T-helper 17 cell (primary cell): Measurements from ENCODE around the gene AADAT. TPM values are rescaled to one million over a fixed set of nuclear protein-coding genes. Genes with fewer than 3 reads are reported as not detected.
A peak's percentile ranks its signal among the peaks of the same experiment; 100 is the strongest.
"Not testable (repeated sequence)": the region's sequence is repeated elsewhere in the genome, so short reads cannot be mapped to it uniquely, and the experiment has no call there.

Experiments
- ATAC-seq: fragments of 150-1000 bp; cut with Tn5 transposase; 2 replicates; pipeline ENCODE4 v1.10.0; 2021; ENCODE audit warnings: mild to moderate bottlenecking, moderate library complexity
- DNase-seq, 3 donors: peaks; one replicate each; pipeline versions ENCODE4 v3.0.0 to v3.0.0-alpha.2; 2020 to 2021
- H3K9me3 ChIP-seq: one replicate; pipeline ENCODE4 v1.7.0; 2013; ENCODE audit warnings: low read length, mild to moderate bottlenecking; ENCODE audit not compliant: control insufficient read depth, poor library complexity, severe bottlenecking
- H3K27ac Mint-ChIP-seq: one replicate; pipeline ENCODE4 v1.8.0; 2022; ENCODE audit warnings: mild to moderate bottlenecking, moderate library complexity, mixed read lengths
- H3K27me3 Mint-ChIP-seq: one replicate; pipeline ENCODE4 v1.8.0; 2022; ENCODE audit warnings: mixed read lengths
- H3K36me3 Mint-ChIP-seq: one replicate; pipeline ENCODE4 v1.8.0; 2022; ENCODE audit warnings: low read depth, mixed read lengths
- H3K4me1 Mint-ChIP-seq: one replicate; pipeline ENCODE4 v1.8.0; 2022; ENCODE audit warnings: mild to moderate bottlenecking, mixed read lengths
- H3K4me3 Mint-ChIP-seq: one replicate; pipeline ENCODE4 v1.8.0; 2022; ENCODE audit warnings: mild to moderate bottlenecking, moderate library complexity, mixed read lengths
- total RNA-seq, 4 donors: library from RNA in 2 of 4; stranded (reverse) in 2 of 4; gene quantifications; one replicate each; pipeline ENCODE4 v1.2.3 and lab custom pipeline; 2022 to 2026

AADAT gene
- total RNA-seq, 2 donors from 2014 or later = not detected

DNA sequence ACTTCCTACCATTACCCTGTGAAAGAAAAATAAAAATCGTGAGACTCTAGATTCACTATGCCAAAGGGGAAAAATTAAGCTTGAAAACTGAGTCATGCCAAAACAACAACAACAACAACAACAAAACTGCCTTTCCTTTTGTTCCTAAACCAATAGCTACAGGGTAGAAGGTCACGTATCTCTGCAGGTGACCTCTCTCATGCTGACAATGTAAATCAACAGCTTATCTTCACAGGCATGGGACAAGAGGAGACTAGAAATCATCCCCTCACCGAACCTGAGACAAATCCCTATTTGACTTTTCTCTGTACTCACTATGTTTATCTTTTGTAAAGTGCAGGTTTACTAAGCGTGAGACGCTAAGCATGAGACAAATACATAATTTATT is 20.5 kb upstream of the AADAT start:
- peaks cover 2% of the 10 kb centered on the region for H3K4me1 Mint-ChIP-seq
- ATAC-seq (no peak), DNase-seq (no peak)
- H3K9me3 ChIP-seq = no peaks in the 10 kb centered on the region
- no peak overlapping the region for H3K27ac Mint-ChIP-seq
- H3K4me3 Mint-ChIP-seq = no peak overlapping the region
- H3K36me3 Mint-ChIP-seq = no peaks in the 10 kb centered on the region
- H3K27me3 Mint-ChIP-seq = peaks cover 5% of the 10 kb centered on the region

DNA sequence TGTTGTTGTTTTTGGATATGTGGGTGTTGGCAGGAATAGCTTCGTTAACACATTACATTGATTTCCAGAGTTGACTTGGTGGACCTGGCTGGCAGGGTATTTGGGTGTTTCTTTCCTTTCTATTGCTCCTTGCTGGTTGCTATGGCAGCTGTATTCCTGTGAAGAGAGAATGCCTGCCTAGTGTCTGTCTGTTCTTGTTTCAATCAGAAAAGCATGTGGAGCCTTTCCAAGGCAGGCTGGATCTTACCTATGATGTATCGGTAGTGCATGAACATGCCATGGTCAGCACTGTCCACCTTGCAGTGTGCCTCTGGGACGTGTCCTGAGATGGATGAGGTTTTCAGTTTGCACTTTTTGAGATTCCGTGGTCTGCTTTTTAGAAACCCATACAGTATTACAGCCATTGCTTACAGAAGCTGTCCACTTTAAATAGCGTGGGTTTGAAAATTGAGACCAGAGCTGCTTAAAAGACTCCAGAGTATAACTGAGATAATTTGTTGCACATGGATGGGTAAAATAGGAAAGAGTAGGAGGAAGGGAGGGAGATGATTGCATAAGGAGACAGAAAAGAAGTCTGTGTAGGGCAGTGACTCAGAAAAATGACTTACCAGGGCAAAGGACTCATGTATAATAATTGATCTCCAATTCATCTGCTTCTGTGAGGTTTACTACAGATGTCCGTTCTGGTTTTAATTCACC is 20.0 kb upstream of the AADAT start:
- no peaks in the 10 kb centered on the region for H3K9me3 ChIP-seq
- Mint-ChIP-seq H3K36me3 (no peaks in the 10 kb centered on the region), H3K27me3 (peaks cover 5% of the 10 kb centered on the region), H3K4me3 (no peak overlapping the region), H3K4me1 (peaks cover 2% of the 10 kb centered on the region), H3K27ac (no peak overlapping the region)
- no peak for DNase-seq
- ATAC-seq = no peak

DNA sequence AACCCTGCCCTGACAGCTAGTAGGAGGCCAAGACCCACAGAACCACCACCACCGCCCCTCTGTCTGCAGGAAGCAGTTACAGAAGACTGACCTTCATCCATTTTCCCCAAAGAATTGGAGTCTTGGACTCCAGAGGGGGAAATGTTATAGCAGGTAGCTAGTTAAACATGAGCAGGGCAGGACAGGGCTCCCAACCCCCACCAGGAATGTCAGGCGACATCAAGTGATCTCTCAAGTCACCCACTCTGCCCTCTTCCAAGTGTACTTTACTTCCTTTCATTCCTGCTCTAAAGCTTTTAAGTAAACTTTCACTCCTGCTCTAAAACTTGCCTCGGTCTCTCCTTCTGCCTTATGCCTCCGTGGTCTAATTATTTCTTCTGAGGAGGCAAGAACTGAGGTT is 17.1 kb upstream of the AADAT start:
- H3K27me3 Mint-ChIP-seq = no peaks in the 10 kb centered on the region
- DNase-seq = no peak
- no peaks in the 10 kb centered on the region for H3K36me3 Mint-ChIP-seq
- ATAC-seq = no peak
- H3K4me3 Mint-ChIP-seq = no peak overlapping the region
- H3K27ac Mint-ChIP-seq = no peak overlapping the region
- H3K9me3 ChIP-seq = no peaks in the 10 kb centered on the region
- peaks cover 3% of the 10 kb centered on the region for H3K4me1 Mint-ChIP-seq

DNA sequence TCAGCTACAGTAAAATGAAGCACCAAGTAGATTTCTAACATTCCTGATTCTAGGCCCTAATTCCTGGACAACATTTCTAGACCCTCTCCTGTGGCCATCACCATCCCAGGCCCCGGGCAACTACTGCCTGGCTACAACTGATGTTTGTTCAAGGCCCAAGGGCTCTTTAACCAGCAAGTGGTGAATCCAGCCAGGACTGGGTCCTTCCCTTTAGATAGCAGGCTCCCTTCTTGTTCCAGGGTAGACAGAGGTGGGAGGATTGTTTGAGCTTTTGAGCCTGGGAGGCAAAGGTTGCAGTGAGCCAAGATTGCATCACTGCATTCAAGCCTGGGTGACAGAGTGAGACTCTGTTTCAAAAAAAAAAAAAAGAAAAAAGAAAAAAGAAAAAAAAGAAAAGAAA is 12.7 kb upstream of the AADAT start:
- no peaks in the 10 kb centered on the region for H3K9me3 ChIP-seq
- H3K27me3 Mint-ChIP-seq = peaks cover 8% of the 10 kb centered on the region
- no peak overlapping the region for H3K27ac Mint-ChIP-seq
- no peak overlapping the region for H3K4me3 Mint-ChIP-seq
- DNase-seq (no peak), ATAC-seq (no peak)
- peaks cover 3% of the 10 kb centered on the region for H3K4me1 Mint-ChIP-seq
- H3K36me3 Mint-ChIP-seq = no peaks in the 10 kb centered on the region

DNA sequence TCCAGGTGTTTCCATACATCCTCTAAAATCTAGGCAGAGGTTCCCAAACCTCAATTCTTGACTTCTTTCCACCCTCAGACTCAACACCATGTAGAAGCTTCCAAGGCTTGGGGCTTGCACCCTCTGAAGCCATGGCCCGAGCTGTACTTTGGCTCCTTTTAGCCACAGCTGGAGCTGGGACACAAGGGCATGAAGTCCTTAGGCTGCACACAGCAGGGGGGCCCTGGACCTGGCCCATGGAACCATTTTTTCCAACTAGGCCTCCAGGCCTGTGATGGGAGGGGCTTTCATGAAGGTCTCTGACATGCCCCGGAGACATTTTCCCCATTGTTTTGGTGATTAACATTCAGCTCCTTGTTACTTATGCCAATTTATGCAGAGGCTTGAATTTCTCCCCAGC is 8.4 kb upstream of the AADAT start:
- not testable (repeated sequence) for H3K4me3 Mint-ChIP-seq, DNase-seq, H3K36me3 Mint-ChIP-seq, H3K4me1 Mint-ChIP-seq, H3K27ac Mint-ChIP-seq, ATAC-seq, H3K9me3 ChIP-seq
- peaks cover 27% of the 10 kb centered on the region for H3K27me3 Mint-ChIP-seq

DNA sequence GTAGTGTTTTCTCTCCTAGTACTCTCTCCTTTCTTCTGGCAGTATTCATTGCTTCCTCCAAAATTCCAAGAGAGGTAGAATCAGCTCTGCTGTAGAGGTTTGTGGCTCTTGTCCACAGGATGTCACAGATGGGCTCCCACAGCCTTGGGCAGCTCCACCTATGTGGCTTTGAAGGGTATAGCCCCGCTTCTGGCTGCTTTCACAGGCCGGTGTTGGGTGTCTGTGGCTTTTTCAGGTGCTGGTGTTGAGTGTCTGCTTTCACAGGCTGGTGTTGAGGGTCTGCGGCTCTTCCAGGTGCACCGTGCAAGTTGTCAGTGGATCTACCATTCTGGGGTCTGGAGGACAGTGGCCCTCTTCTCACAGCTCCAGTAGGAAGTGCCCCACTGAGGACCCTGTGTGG is 7.9 kb upstream of the AADAT start:
- H3K27me3 Mint-ChIP-seq = peaks cover 27% of the 10 kb centered on the region
- H3K4me3 Mint-ChIP-seq = no peak overlapping the region
- H3K27ac Mint-ChIP-seq = no peak overlapping the region
- H3K36me3 Mint-ChIP-seq = peaks cover 2% of the 10 kb centered on the region
- no peaks in the 10 kb centered on the region for H3K9me3 ChIP-seq
- no peaks in the 10 kb centered on the region for H3K4me1 Mint-ChIP-seq
- ATAC-seq (no peak), DNase-seq (no peak)

DNA sequence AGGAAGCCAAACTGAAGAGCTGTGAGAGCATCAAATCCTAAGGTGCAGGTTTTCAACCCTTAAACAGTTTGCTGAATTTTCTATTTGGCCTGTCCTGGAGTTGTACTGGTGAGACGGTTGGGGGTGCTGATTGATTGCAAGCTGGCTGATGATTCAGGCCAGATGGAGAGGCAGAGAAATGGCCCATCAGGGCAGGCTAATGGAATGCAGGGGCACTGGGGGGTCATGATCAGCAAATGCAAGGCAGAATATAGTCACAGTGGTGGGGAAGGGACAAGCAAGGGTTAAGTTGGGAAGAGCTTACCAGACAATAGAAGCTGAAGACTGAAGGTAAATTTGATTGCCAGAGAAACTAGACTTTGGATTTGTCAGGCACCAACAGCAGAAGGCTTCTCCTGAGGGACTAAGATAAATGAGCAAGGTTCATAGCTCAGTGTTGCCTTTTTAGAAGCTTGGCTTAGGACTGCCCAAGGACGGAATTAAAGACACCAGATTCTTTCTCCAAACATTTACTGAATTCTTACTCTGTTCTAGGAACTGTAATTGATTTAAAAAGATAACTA is 4.3 kb upstream of the AADAT start:
- H3K27me3 Mint-ChIP-seq = peaks cover 49% of the 10 kb centered on the region

DNA sequence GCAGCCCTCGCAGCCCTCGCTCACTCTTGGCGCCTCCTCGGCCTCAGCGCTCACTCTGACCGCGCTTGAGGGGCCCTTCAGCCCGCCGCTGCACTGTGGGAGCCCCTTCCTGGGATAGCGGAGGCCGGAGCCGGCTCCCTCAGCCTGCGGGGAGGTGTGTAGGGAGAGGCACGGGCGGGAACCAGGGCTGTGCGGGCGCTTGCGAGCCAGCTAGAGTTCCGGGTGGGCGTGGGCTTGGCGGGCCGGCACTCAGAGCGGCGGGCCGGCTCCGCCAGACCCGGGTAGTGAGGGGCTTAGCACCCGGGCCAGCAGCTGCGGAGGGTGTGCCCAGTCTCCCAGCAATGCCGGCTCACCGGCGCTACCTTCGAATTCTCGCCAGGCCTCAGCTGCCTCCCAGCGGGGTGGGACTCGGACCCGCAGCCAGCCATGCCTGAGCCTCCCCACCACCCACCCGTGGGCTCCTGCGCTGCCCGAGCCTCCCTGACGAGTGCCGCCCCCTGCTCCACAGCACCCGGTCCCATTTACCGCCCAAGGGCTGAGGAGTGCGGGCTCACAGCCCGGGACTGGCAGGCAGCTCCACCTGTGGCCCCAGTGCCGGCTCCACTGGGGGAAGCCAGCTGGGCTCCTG is 1.4 kb upstream of the AADAT start:
- H3K36me3 Mint-ChIP-seq = peaks cover 2% of the 10 kb centered on the region
- no peaks in the 10 kb centered on the region for H3K9me3 ChIP-seq
- H3K4me3 Mint-ChIP-seq = no peak overlapping the region
- H3K27me3 Mint-ChIP-seq = peaks cover 54% of the 10 kb centered on the region
- peaks cover 5% of the 10 kb centered on the region for H3K4me1 Mint-ChIP-seq
- H3K27ac Mint-ChIP-seq = no peak overlapping the region
- ATAC-seq (no peak), DNase-seq (no peak)

More for the DNA sequence above, 4.3 kb upstream of the AADAT start:
- ATAC-seq (no peak), DNase-seq (no peak)
- Mint-ChIP-seq H3K4me3 (no peak overlapping the region), H3K27ac (no peak overlapping the region), H3K4me1 (peaks cover 5% of the 10 kb centered on the region), H3K36me3 (peaks cover 2% of the 10 kb centered on the region)
- no peaks in the 10 kb centered on the region for H3K9me3 ChIP-seq

DNA sequence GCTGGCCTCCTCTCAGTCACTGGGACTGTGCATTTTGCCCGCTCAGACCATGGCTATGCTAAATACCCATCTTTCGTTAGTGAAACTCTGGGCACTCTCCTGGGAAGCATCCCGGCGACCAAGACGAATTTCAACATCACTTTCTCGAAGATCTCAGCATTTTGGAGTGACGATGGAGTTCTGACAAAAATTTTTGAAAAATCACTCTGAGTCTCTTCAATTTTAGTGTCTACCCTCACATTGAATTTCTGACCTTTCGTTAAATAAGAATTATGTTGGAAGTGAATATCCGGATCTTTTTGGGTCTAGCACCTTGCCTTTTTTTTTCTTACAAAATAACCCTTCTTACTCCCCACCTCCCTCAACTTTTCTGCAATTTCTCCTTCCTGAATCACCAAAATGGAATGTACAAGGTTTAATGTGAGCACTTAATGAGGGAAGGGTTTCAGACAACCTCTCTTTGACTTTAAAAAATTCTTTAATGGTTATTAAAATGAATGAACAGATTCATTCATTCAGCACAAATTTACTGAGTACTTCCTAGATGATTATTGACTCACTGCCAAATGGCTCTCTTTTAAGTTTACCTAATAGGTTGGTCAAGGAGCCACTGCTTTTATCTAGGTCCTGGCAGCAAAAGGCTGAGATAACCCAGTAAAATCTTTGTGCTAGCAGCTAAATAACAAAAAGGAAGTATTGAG is 746 bp upstream of the AADAT start:
- no peak for ATAC-seq
- H3K4me1 Mint-ChIP-seq = peaks cover 5% of the 10 kb centered on the region
- H3K4me3 Mint-ChIP-seq = peak overlapping the region; percentile 9
- H3K9me3 ChIP-seq = no peaks in the 10 kb centered on the region
- no peak overlapping the region for H3K27ac Mint-ChIP-seq
- no peak for DNase-seq
- peaks cover 2% of the 10 kb centered on the region for H3K36me3 Mint-ChIP-seq
- H3K27me3 Mint-ChIP-seq = peaks cover 53% of the 10 kb centered on the region

DNA sequence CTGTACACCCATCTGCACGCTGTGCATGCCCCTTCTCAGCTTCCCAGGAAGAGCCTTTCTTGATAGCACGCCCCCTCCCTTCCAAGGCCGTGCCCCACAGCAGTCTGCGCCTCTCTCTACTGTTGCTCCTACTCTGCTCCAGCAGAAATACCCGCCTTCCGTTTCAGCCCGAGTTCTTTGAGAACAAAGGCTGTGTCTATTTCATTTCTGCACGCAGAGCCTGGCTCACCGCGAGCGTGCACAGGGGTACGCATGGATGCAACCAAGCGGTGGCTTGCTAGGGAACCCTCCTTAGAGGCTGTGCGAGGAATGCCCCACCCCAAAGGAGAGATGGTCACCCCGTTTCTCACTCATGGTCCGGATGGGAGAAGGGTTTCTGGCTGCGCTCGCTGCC is 485 bp downstream of the AADAT start:
- Mint-ChIP-seq H3K27ac (no peak overlapping the region), H3K4me3 (no peak overlapping the region), H3K27me3 (peaks cover 49% of the 10 kb centered on the region), H3K4me1 (peaks cover 5% of the 10 kb centered on the region), H3K36me3 (peaks cover 2% of the 10 kb centered on the region)
- H3K9me3 ChIP-seq = no peaks in the 10 kb centered on the region
- ATAC-seq = no peak
- no peak for DNase-seq

DNA sequence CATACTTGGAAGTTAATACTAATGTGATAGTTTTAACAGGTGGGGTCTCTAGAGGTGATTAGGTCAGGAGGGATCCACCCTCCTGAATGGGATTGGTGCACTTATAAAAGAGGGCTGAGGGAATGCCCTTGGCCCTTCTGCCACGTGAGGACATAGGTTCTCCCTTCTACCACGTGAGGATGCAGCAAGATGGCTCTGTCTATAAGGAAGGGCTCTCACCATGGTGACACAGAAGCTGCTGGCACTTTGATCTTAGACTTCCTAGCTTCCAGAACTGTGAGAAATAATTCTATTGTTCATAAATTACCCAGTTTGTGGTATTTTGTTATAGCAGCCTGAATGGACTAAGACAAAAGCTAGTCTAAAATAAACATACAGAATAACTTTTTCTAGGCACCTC is 1.0 kb downstream of the AADAT start:
- Mint-ChIP-seq H3K4me3 (no peak overlapping the region), H3K27ac (no peak overlapping the region), H3K27me3 (peaks cover 43% of the 10 kb centered on the region), H3K36me3 (no peaks in the 10 kb centered on the region), H3K4me1 (peaks cover 5% of the 10 kb centered on the region)
- ATAC-seq (no peak), DNase-seq (no peak)
- no peaks in the 10 kb centered on the region for H3K9me3 ChIP-seq

DNA sequence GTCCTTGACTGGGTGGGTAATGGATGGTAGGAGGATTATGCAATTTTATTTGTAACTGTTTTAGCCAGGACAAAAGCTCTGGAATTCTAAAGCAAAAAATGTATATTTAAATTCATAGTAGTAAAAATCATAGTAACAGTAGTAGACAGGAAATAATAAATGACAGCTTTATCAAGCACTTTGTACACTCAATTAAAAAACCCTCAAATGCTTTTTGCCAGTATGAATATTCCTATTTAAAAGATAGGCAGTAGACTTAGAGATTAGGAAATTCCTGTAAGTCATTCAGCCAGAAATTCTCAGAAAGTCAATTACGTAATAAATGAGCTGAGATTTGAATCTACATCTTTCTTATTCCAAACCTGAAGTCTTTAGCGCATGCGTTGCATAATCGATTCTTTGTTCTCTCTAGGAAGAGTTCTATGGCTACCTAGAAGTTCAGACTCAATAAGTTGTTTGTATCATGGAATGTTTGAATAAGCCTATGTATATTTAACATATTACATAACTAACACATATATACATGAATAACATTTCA is 2.5 kb downstream of the AADAT start:
- ATAC-seq (no peak), DNase-seq (no peak)
- Mint-ChIP-seq H3K27me3 (peaks cover 40% of the 10 kb centered on the region), H3K36me3 (no peaks in the 10 kb centered on the region), H3K4me3 (no peak overlapping the region), H3K4me1 (peaks cover 5% of the 10 kb centered on the region), H3K27ac (no peak overlapping the region)
- H3K9me3 ChIP-seq = no peaks in the 10 kb centered on the region

DNA sequence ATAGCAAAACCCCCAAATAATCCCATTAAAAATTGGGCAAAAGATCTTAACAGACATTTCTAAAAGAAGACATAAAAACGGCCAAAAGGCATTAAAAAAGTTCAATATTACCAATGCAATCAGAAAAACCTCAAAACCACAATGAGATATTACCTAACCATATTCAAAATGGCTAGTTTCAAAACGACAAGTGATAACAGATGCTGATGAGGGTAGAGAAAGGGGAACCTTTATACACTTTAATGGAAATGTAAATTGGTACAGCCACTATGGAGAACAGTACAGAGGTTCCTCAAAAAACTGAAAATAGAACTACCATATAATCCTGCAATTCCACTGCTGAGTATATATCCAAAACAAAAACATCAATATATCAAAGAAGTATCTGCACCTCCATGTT is 6.2 kb downstream of the AADAT start:
- no peak for DNase-seq
- ATAC-seq = no peak
- H3K9me3 ChIP-seq = no peaks in the 10 kb centered on the region
- H3K27ac Mint-ChIP-seq = no peak overlapping the region
- no peaks in the 10 kb centered on the region for H3K36me3 Mint-ChIP-seq
- H3K4me1 Mint-ChIP-seq = no peaks in the 10 kb centered on the region
- H3K4me3 Mint-ChIP-seq = no peak overlapping the region
- peaks cover 36% of the 10 kb centered on the region for H3K27me3 Mint-ChIP-seq
